Stimulated activated CD8-positive, alpha-beta memory T cell treated with anti-CD3 and anti-CD28 coated beads, Interleukin-2, amount 100 ng/mL, for 1 hour (primary cell): Measurements from ENCODE around the gene CDH4.

Source experiments
- DNase-seq, 2 donors: peaks; one replicate each; pipeline ENCODE4 v3.0.0-alpha.2; 2020; ENCODE audit warnings: low read depth in 2 of 2

The CDH4 gene

GRCh38 chr20:61766921-61767610 is 515.0 kb downstream of the CDH4 start:
- no peak for DNase-seq

GRCh38 chr20:61767761-61768494 is 515.9 kb downstream of the CDH4 start:
- no peak for DNase-seq

- DNase-seq: no peak
Observed at GRCh38 chr20:61768571-61769285, 516.7 kb downstream of the CDH4 start.

- no peak for DNase-seq
Observed at GRCh38 chr20:61769286-61769832, 517.3 kb downstream of the CDH4 start.

- no peak for DNase-seq
Observed at GRCh38 chr20:61770113-61770585, 518.1 kb downstream of the CDH4 start.

GRCh38 chr20:61771805-61772350 is 519.8 kb downstream of the CDH4 start:
- DNase-seq: no peak

GRCh38 chr20:61772828-61773631 is 521.0 kb downstream of the CDH4 start:
- DNase-seq: no peak

- DNase-seq: no peak
Observed at GRCh38 chr20:61773926-61774587, 522.0 kb downstream of the CDH4 start.

- DNase-seq: no peak
Observed at GRCh38 chr20:61775423-61775822, 523.4 kb downstream of the CDH4 start.

- no peak for DNase-seq
Observed at GRCh38 chr20:61776491-61777075, 524.5 kb downstream of the CDH4 start.

GRCh38 chr20:61777773-61778494 is 525.9 kb downstream of the CDH4 start:
- DNase-seq: no peak

- no peak for DNase-seq
Observed at GRCh38 chr20:61778495-61778863, 526.4 kb downstream of the CDH4 start.

GRCh38 chr20:61779176-61779965 is 527.3 kb downstream of the CDH4 start:
- DNase-seq: no peak

- DNase-seq: no peak
Observed at GRCh38 chr20:61780066-61780465, 528.0 kb downstream of the CDH4 start.

- DNase-seq: no peak
Observed at GRCh38 chr20:61784801-61785566, 532.9 kb downstream of the CDH4 start.

- no peak for DNase-seq
Observed at GRCh38 chr20:61785567-61785816, 533.4 kb downstream of the CDH4 start.

- DNase-seq: no peak
Observed at GRCh38 chr20:61786230-61786629, 534.2 kb downstream of the CDH4 start.

- DNase-seq: no peak
Observed at GRCh38 chr20:61788343-61788742, 536.3 kb downstream of the CDH4 start.
